Esophagus mucosa (tissue), 1 donor: ENCODE results near the gene ZSCAN26. TPM values are rescaled to one million over a fixed set of nuclear protein-coding genes. Genes with fewer than 3 reads are reported as not detected.
A peak's percentile ranks its signal among the peaks of the same experiment; 100 is the strongest.
"Not testable (repeated sequence)": the region's sequence is repeated elsewhere in the genome, so short reads cannot be mapped to it uniquely, and the experiment has no call there.

ENCODE experiments used
- ATAC-seq: fragments of 200-7000 bp; cut with Tn5 transposase; one replicate; pipeline ENCODE4 v1.9.1; 2020
- total RNA-seq: library from RNA; stranded (reverse); gene quantifications from one replicate; pipeline ENCODE4 v1.2.4, GENCODE V29; 2023
- donor health status: DM: yes; HTN: yes; CAD: no.

The ZSCAN26 gene
- total RNA-seq, 1 donor from 2014 or later, result 3.5 TPM

GRCh38 chr6:28257042-28257441 is 9.9 kb upstream of the ZSCAN26 start:
- no peak for ATAC-seq

GRCh38 chr6:28258877-28259777 is 7.8 kb upstream of the ZSCAN26 start, which contains the start of gene NKAPL:
Gene NKAPL (plus strand): TSS chr6:28259297. CDS start chr6:28259372, 75 bp downstream.
- peak; percentile 49 for ATAC-seq

GRCh38 chr6:28263922-28264321 is 3.0 kb upstream of the ZSCAN26 start:
- no peak for ATAC-seq

GRCh38 chr6:28264834-28265401 is 2.0 kb upstream of the ZSCAN26 start:
- ATAC-seq, result no peak

GRCh38 chr6:28266563-28266961 is 381 bp upstream of the ZSCAN26 start:
- ATAC-seq, result no peak

- no peak for ATAC-seq
Observed at GRCh38 chr6:28267695-28268059, 734 bp downstream of the ZSCAN26 start.

- ATAC-seq, result peak; percentile 43
Observed at GRCh38 chr6:28269492-28269891, 2.5 kb downstream of the ZSCAN26 start.

GRCh38 chr6:28274888-28275287 is 7.9 kb downstream of the ZSCAN26 start:
- ATAC-seq, result no peak

GRCh38 chr6:28277746-28278145 is 10.8 kb downstream of the ZSCAN26 start:
- no peak for ATAC-seq

- no peak for ATAC-seq
Observed at GRCh38 chr6:28280595-28281287, 13.8 kb downstream of the ZSCAN26 start.

- peak; percentile 69 for ATAC-seq
Observed at GRCh38 chr6:28281288-28282064, 14.5 kb downstream of the ZSCAN26 start, which contains the start of gene PGBD1. Gene PGBD1 (plus strand): TSS chr6:28281572. CDS start chr6:28283814, 2,242 bp downstream.

GRCh38 chr6:28282926-28283325 is 16.0 kb downstream of the ZSCAN26 start:
- ATAC-seq, result peak; percentile 71

- ATAC-seq, result no peak
Observed at GRCh38 chr6:28291573-28291972, 24.6 kb downstream of the ZSCAN26 start.

- no peak for ATAC-seq
Observed at GRCh38 chr6:28295326-28295725, 28.4 kb downstream of the ZSCAN26 start.

GRCh38 chr6:28296520-28297060 is 29.6 kb downstream of the ZSCAN26 start:
- no peak for ATAC-seq

- no peak for ATAC-seq
Observed at GRCh38 chr6:28303570-28303969, 36.6 kb downstream of the ZSCAN26 start.

GRCh38 chr6:28306363-28306762 is 39.4 kb downstream of the ZSCAN26 start:
- not testable (repeated sequence) for ATAC-seq

- ATAC-seq, result peak; percentile 48
Observed at GRCh38 chr6:28311139-28311823, 44.3 kb downstream of the ZSCAN26 start.

- no peak for ATAC-seq
Observed at GRCh38 chr6:28312939-28313338, 46.0 kb downstream of the ZSCAN26 start.

- ATAC-seq, result no peak
Observed at GRCh38 chr6:28315628-28316027, 48.7 kb downstream of the ZSCAN26 start.

GRCh38 chr6:28317866-28318265 is 50.9 kb downstream of the ZSCAN26 start:
- ATAC-seq, result not testable (repeated sequence)
